ENCODE measurements around the gene CD2BP2. TPM values are rescaled to one million over a fixed set of nuclear protein-coding genes. Genes with fewer than 3 reads are reported as not detected.

CD2BP2 gene
- total and polyA plus RNA-seq, 2 of the 8 experiments (the other 6 are each of a cell fraction or from before 2014, with no cell fraction given): 22.4 to 55.3 TPM

DNA sequence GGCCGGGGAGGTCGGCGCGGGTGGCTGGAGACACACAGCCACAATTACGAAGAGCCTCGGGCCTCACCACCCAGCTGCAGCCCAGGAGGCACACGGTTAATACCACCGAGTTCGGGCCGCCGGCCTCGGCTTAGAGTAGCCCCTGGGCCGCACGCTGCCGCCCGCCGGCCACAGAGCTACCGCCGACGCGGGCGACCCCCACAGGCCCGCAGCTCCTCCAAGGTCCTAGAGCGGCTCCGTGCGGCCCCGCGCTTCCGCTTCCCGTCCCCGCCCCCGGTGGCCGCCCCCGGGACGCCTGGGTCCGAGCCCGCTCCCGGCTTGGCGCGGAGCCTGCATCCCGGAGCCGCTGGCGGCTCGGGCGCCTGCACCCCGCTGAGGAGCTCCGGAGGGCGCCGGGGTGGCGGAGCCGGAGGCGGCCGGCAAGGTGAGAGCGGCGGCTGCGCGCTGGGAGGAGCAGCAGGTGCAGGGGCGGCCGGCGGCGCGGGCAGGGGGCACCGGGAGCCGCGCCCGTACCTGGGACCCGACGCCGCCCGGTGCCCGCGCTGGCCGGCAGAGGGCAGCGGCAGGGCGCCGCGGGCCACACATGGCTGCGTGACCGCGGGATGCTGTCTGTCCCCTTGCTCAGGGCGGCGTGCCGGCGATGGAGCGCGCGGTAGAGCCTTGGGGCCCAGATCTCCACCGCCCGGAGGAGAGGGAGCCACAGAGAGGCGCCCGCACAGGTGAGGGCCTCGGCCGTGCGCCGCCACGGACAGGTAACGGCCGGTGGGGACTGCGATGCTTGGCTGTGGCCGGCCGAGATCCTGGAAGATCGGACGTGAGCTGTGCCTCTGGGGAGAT, 40.3 kb upstream of the CD2BP2 start, which contains the start of gene ZNF48 (continued):
- no peak for TF ChIP-seq GTF2F1 (IDR thresholded peaks at IDR 0.05; ENCODE audit: borderline replicate concordance, low read depth, low read length)
- peak; percentile 73 for TF ChIP-seq KDM4A (IDR thresholded peaks at IDR 0.05; ENCODE audit: low read depth, low read length, severe bottlenecking)
- TF ChIP-seq EGR1 (IDR thresholded peaks at IDR 0.05; ENCODE audit: borderline replicate concordance, low read depth, low read length): peak; percentile 88
- no peak for TF ChIP-seq KDM1A (IDR thresholded peaks at IDR 0.05; ENCODE audit: borderline replicate concordance, low read length)
- no peak for TF ChIP-seq RNF2 (IDR thresholded peaks at IDR 0.05; ENCODE audit: borderline replicate concordance, low read depth, low read length, missing control alignments, poor library complexity, severe bottlenecking)
- no peak for TF ChIP-seq EZH2 (IDR thresholded peaks at IDR 0.05; ENCODE audit: low read depth, low read length, severe bottlenecking)
- no peak; the same call in none of the 2 replicates for TF ChIP-seq POLR2AphosphoS5 (IDR thresholded peaks at IDR 0.05; ENCODE audit: low read depth, low read length)
- peak; percentile 19; the same call in 1 of the 2 replicates for TF ChIP-seq BACH1 (IDR thresholded peaks at IDR 0.05; ENCODE audit: low read length)
- TF ChIP-seq ZNF274 (IDR thresholded peaks at IDR 0.05; ENCODE audit: borderline replicate concordance, extremely low read depth, low read length): no peak
- peak; percentile 52; the same call in 1 of the 2 replicates for TF ChIP-seq RBBP5 (IDR thresholded peaks at IDR 0.05; ENCODE audit: borderline replicate concordance, low read depth, low read length)
- no peak for TF ChIP-seq SP4 (IDR thresholded peaks at IDR 0.05; ENCODE audit: low read length)
- no peak for TF ChIP-seq NANOG (IDR thresholded peaks at IDR 0.05; ENCODE audit: insufficient read depth, low read depth, low read length, poor library complexity, severe bottlenecking)
- no peak for TF ChIP-seq CTBP2 (IDR thresholded peaks at IDR 0.05; ENCODE audit: borderline replicate concordance, insufficient read depth, insufficient read length, low read length)
- TF ChIP-seq, protein P1, sequence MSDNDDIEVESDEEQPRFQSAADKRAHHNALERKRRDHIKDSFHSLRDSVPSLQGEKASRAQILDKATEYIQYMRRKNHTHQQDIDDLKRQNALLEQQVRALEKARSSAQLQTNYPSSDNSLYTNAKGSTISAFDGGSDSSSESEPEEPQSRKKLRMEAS (IDR thresholded peaks at IDR 0.05): peak; percentile 84
- peak; percentile 62 for TF ChIP-seq TAF1 (IDR thresholded peaks at IDR 0.05; ENCODE audit: low read depth, low read length)
- TF ChIP-seq EP300 (IDR thresholded peaks at IDR 0.05; ENCODE audit: borderline replicate concordance in 1 of 2, low read depth in 2 of 2, low read length in 2 of 2): no peak
- TF ChIP-seq, protein P2, sequence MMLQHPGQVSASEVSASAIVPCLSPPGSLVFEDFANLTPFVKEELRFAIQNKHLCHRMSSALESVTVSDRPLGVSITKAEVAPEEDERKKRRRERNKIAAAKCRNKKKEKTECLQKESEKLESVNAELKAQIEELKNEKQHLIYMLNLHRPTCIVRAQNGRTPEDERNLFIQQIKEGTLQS (IDR thresholded peaks at IDR 0.05; ENCODE audit: insufficient read depth, low read depth, low read length): no peak
- no peak for TF ChIP-seq JUN (IDR thresholded peaks at IDR 0.05; ENCODE audit: low read depth, low read length)
- TF ChIP-seq, protein P3, sequence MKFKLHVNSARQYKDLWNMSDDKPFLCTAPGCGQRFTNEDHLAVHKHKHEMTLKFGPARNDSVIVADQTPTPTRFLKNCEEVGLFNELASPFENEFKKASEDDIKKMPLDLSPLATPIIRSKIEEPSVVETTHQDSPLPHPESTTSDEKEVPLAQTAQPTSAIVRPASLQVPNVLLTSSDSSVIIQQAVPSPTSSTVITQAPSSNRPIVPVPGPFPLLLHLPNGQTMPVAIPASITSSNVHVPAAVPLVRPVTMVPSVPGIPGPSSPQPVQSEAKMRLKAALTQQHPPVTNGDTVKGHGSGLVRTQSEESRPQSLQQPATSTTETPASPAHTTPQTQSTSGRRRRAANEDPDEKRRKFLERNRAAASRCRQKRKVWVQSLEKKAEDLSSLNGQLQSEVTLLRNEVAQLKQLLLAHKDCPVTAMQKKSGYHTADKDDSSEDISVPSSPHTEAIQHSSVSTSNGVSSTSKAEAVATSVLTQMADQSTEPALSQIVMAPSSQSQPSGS (IDR thresholded peaks at IDR 0.05; ENCODE audit: low read length): no peak
- 0 out of 2 replicates have a peak, but pooled peaks have one; percentile 1 for TF ChIP-seq NRF1 (IDR thresholded peaks at IDR 0.05; ENCODE audit: low read depth, low read length)

All from H1 (cell line).